H54 (cell line): Measurements from ENCODE around the gene MARK1.
"Not testable (repeated sequence)": the region's sequence is repeated elsewhere in the genome, so short reads cannot be mapped to it uniquely, and the experiment has no call there.

Experiments
- DNase-seq: peaks from one replicate; pipeline ENCODE4 v3.0.0; 2011; ENCODE audit warnings: low spot score, mixed read lengths; ENCODE audit not compliant: insufficient read length
- FAIRE-seq: peaks from 3 replicates; lab custom pipeline; 2011; peaks lifted over from hg19 to GRCh38; lab: Jason Lieb, UNC
- POLR2A ChIP-seq: IDR thresholded peaks from 2 replicates; pipeline ENCODE4 v1.6.1; 2011; ENCODE audit warnings: low read depth, mild to moderate bottlenecking, low read length

Gene MARK1

GRCh38 chr1:220681220-220681880 lies 153.4 kb downstream of the MARK1 start:
- no peak for TF ChIP-seq POLR2A
- FAIRE-seq = no peak
- DNase-seq = no peak

GRCh38 chr1:220682901-220683576 lies 155.1 kb downstream of the MARK1 start:
- FAIRE-seq (no peak), DNase-seq (no peak)
- no peak for TF ChIP-seq POLR2A

- FAIRE-seq, DNase-seq: not testable (repeated sequence)
These were observed 155.8 kb downstream of the MARK1 start for GRCh38 chr1:220683716-220684115.

GRCh38 chr1:220684890-220685289 lies 157.0 kb downstream of the MARK1 start:
- no peak for DNase-seq
- TF ChIP-seq POLR2A = no peak
- no peak for FAIRE-seq

GRCh38 chr1:220685879-220686278 lies 157.9 kb downstream of the MARK1 start:
- TF ChIP-seq POLR2A = no peak
- DNase-seq = no peak
- FAIRE-seq = no peak

- FAIRE-seq (no peak), DNase-seq (no peak)
- TF ChIP-seq POLR2A = no peak
These were observed 159.9 kb downstream of the MARK1 start for GRCh38 chr1:220687809-220688208.

GRCh38 chr1:220689666-220690065 lies 161.7 kb downstream of the MARK1 start:
- TF ChIP-seq POLR2A = no peak
- FAIRE-seq (no peak), DNase-seq (no peak)

- FAIRE-seq (no peak), DNase-seq (peak; percentile 24)
- TF ChIP-seq POLR2A = no peak
These were observed 162.5 kb downstream of the MARK1 start, which contains the start of gene C1orf115 for GRCh38 chr1:220690140-220691052. Gene C1orf115, plus strand, starts transcription at chr1:220690363. Its CDS starts 40 bp downstream, at chr1:220690403.

GRCh38 chr1:220691053-220691684 lies 163.2 kb downstream of the MARK1 start:
- TF ChIP-seq POLR2A = no peak
- no peak for DNase-seq
- FAIRE-seq = no peak

- DNase-seq (no peak), FAIRE-seq (no peak)
- TF ChIP-seq POLR2A = no peak
These were observed 164.7 kb downstream of the MARK1 start for GRCh38 chr1:220692436-220693228.

- FAIRE-seq (no peak), DNase-seq (no peak)
- no peak for TF ChIP-seq POLR2A
These were observed 167.0 kb downstream of the MARK1 start for GRCh38 chr1:220694866-220695382.

- TF ChIP-seq POLR2A = no peak
- FAIRE-seq = no peak
These were observed 167.5 kb downstream of the MARK1 start for GRCh38 chr1:220695426-220695825.

More at GRCh38 chr1:220695426-220695825, 167.5 kb downstream of the MARK1 start:
- DNase-seq = no peak
